Right ventricle myocardium inferior (tissue), 1 donor: ENCODE measurements around the gene GP1BB. TPM values are rescaled to one million over a fixed set of nuclear protein-coding genes. Genes with fewer than 3 reads are reported as not detected.
A peak's percentile ranks its signal among the peaks of the same experiment; 100 is the strongest.

Source experiments
- ATAC-seq: fragments of 200-7000 bp; cut with Tn5 transposase; one replicate; pipeline ENCODE4 v1.9.1; 2020; ENCODE audit warnings: mild to moderate bottlenecking, moderate library complexity
- DNase-seq: peaks from one replicate; pipeline ENCODE4 v3.0.0; 2021; ENCODE audit errors: missing footprints
- intact Hi-C: fragments of 100-400 bp; cut with DNase I; formaldehyde crosslinking; loops from one replicate; pipeline ENCODE4 v1.11.0; 2022
- total RNA-seq: library from RNA; stranded (reverse); fragmentation: NEBNext Ultra II Directional; extraction: Animal tissue kit (Norgen Biotek cat#: 25700); gene quantifications from one replicate; pipeline ENCODE4 v1.2.1, GENCODE V29; 2021
- donor health status: DM: no; HTN: yes; CAD: no; lungs with severe emphysema.

GP1BB gene
- total RNA-seq, 1 donor from 2014 or later: not detected

DNA sequence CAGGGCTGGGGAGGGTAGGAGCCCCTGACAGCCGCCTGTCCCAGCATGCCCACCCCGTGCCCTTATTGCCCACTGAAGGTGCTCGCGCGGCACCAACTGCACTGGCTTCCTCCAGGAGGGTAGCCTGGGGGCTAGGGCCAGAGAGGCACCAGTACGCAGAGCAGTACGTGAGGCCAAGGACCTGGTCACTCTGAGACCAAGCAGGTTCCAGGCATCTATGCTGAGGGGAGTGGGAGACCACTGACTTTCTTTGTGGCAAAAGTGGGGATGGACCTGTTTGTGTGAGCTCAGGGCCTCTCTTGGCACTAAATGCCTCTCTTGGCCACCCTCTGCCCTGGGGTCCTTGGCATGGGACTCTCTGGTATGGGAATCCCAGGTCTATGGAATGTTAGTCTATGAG is 10.8 kb downstream of the GP1BB start:
- no peak for ATAC-seq
- intact Hi-C loops: loop anchor here (5.0 kb wide), 1 partner anchor 278 kb away; no protein-coding TSS in a partner anchor
- no peak for DNase-seq

DNA sequence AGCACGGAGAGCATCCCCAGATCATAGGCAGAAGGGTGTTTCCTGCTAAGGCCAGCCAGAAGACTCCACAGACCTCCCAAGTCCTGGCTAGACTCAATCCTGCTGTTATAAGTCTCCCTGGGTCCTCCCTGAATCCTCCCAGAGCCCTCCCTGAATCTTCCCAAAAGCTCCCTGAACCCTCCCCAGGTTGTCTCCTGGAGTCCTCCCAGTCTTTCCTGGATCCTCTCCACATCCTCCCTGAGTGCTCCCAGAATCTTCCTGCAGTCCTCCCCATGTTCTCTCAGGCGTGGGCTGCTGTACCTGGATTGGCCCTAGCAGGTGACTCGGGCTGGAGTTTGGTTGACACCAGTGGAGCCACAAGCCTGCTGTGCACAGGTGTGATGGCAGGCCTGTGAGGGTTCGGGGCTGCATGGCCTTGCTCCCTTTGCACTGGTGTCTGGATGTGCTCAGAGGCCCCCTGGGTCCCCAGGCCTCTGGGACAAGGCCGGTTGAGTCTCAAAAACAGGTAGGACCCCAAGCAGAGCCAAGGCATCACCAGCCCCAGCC is 11.6 kb downstream of the GP1BB start:
- ATAC-seq (no peak), DNase-seq (no peak)
- intact Hi-C loops: loop anchor here (5.0 kb wide), 1 partner anchor 277 kb away; no protein-coding TSS in a partner anchor

DNA sequence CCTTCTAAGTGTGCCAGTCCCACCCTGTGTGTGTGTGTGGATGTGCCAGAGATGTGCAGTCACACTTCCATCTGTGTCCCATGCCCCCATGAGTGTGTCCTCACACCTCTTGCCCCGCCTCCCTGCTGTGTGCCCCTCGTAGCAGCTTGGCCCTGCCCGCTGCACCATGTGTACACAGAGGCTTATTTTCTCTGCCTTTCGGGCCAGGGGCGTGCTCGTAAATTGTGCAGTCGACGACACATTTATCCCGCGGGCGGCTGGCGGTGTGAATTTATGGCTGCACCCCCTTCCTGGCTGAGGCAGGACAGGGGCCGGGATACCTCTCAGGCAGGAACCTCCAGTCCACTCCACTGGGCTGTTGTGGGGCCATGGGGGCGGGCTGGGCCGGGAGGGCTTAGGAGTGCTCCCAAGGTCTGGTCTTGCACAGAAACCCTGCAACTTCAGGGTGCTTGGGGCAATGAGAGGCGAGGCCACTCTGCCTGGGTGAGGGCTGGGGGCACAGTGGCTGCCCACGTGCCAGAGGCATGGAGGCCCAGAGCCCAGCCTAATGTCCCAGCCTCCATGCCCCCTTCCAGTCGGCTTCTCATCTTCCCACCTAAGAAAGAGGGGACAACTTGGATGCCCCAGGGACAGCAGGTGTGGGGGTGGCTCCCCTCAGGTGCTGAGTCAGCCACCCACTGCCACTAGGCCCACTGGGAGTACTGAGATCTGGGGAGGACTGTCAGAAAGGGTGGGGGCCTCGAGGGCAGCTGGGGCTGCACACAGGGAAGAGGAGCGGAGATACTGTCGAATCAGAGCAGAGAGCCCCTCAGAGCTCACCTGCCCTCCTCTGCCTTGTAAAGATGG is 12.5 kb downstream of the GP1BB start:
- intact Hi-C loops: no loop called here
- ATAC-seq (no peak), DNase-seq (no peak)

DNA sequence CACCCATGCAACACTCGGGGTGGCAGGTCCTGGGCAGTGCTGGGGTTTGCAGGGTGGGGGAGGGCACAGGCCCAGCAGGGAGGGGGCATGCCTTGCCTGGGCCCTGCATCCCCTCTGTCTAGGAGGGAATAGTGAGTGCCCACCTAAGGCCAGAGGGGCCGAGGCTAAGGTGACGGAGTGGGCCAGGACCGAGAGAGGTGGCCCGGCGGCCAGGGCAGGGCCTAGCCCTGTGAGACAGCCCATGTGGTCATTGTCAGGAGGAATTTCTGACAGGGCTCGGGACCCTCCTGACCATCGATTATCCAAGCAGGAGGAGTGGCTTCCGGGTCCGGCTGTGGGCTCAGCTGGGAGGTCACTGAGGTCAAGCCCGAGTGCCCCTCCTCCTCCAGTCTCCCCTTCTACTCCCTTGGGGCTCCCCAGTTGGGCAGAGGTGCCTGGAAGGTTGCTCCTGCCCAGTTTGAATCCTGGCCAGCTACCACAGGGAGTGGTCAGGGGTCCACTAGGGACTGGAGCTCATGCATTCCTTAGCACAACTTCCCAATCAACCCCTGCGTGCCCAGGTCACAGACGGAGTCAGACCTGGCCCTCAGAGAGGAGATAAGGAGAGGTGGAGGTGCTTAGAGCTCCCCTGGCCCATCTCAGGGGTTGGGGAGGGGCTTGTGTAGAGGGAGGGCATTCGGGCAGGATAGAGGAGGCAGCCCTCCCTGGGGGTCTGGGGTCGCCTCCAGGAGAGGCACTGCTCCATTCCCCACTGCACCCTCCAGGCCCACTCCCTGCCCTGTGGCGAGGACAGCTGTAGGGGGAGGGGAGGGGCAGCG is 14.7 kb downstream of the GP1BB start:
- no peak for ATAC-seq

DNA sequence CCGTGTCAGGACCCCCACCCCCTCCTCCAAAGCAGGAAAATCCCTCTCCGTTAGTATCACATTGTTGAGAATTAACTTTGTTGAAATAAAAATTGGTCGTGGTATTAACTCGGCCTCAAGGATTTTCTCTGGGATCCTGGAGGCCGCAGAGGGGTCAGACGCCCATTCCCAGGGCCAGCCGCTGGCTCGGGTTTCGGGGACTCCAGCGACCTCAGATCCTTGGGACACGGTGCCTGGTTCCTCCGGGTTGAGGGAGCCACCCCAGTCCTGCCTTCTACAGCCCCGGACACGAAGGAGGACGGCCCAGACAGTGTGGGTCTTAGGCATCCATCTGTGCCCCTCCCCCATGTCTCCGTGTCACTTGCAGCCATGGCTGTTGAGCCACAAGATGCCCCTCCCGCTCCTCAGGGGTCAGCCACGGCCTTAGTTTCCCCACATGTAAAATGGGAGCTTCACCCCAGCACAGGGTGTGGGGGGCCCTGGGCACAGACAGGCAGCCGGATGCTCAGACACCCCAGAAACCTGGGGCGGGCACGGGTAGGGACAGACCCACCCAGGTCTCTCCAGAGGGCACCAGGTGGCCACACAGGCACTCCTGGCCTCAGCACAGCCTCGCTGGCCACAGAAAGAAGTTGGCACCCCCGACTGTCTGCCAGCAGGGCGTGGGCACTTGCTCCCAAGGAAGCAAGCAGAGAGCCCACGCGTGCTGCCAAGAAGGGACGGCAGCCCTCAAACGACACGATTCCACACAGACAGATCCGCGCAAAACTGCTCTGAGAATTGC is 15.5 kb downstream of the GP1BB start:
- ATAC-seq (no peak), DNase-seq (no peak)
- intact Hi-C loops: no loop called here

More for the DNA sequence above, 14.7 kb downstream of the GP1BB start:
- DNase-seq: no peak
- intact Hi-C loops: no loop called here

DNA sequence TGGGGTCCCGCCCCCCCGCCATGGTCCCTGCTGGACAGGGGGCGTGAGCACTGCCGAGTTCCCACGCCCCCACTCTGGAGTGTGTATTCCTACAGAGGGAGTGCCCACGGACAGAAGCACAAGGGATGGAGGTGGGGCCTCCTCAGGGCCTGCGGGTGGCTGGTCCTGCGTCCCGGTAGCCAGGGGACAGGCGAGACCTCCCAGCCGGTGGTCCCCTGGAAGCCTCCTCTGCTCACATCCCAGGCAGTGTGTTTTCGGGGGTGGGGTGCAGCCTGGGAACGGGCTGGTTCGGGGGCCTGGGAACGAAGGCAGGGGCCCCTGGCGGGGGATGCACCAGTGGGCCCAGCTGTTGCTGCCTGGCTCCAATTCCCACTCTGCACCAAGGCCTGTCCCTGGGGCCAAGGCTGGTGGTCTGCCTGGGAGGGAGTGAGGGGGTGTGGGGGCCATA is 16.1 kb downstream of the GP1BB start:
- intact Hi-C loops: no loop called here

DNA sequence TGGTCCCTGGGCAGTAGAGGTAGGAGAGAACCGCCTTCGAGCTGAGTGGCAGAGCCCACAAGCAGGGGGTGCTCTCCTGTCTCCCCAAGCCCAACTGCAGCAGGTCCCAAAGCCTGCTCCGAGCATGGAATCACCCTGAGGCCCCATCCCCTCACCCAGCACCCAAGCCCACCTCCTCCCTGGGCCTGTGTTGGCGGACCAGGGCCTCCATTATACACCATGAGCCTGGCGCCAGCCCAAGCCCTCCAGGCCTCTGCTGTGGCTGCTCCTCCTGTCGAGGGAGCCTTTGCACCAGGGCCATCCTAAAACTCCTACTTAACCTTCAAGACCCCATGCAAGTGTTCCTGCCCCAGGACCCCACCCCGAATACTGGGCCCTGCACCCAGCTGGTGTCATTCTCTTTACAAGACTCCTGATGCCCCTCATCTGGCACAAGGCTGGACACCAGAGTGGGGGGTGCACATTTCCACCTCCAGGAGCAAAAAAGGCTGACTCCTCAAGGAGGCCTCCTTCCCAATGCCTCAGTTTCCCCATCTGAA is 16.6 kb downstream of the GP1BB start:
- no peak for ATAC-seq
- intact Hi-C loops: no loop called here
- no peak for DNase-seq

More for the DNA sequence above, 16.1 kb downstream of the GP1BB start:
- DNase-seq: no peak
- ATAC-seq: no peak

DNA sequence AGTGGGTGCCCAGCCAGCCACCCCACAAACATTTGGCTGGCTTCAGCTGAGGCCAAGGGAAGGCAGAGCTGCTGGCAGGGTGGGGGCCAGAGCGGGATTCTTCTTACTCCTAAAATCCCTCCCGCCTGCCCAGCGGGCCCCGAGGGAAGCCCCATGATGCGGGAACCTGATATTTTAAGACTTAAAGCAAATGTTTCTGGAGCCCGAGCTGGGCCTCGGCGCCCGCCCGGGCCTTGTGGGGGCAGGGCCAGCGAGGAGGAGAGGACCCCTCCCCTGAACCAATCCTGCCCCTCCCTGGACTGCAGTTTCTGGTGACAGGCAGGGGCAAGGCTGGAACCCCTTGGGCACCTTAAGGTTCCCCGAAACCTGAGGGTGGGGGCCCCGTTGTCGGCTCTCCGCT is 17.2 kb downstream of the GP1BB start:
- ATAC-seq (no peak), DNase-seq (no peak)
- intact Hi-C loops: no loop called here

DNA sequence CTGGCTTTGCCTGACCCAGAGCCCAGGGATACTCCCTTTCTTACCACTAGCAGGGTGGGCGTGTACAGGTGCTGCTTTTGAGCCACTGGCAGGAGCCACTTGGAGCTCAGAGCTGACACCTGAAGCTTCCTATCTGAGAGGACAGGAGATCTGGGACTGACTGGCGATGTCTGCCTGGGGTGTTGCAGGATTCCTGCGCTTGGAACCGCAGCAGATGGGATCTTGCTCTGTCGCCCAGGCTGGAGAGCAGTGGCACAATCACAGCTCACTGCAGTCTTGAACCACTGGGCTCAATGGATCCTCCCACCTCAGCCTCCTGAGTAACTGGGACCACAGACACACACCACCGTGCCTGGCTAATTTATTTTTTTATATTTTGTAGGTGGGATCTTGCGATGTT is 17.7 kb downstream of the GP1BB start:
- intact Hi-C loops: no loop called here
- no peak for ATAC-seq
- no peak for DNase-seq

DNA sequence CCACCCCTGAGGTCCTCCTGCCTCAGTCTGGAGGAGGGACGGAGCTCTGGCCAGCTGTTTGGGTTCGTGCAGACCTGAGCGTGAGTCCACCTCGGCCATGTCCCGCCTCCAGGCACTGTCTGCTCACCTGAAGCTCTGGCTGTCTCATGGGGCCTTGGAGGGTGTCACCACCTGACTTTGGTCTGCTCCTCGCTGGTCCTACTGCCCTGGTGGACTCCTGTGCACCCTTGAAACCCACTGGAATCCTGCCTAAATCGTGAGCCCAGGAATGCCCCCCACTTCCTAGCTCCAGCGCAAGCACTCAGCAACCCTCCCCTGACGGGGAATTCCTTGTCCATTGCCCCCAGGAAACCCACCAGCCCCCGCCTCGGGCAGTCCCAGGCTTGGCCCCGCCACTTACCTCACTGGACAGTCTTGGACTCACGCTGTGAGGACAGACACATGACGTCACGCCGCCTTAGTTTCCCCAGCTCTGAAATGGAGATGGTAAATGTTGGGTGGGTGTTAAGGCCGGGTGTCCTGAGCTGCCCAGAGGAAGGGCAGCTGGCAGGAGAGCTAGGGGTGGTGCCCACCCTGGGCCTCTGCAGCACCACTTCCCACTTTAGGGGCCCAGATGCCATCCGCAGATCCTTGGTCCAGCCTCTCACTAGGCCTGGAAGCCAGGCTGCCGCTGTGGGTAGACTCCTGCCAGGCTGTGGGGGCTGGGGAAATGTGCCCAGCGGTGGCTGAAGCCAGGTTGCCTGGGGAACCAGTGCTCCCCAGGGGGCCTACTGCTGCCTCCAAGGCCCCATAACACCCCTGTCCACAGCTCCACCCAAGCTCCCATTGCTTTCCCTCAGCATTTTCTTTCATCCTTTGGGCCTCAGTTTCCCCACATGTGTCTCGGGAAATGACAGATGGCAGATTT is 19.1 kb downstream of the GP1BB start:
- no peak for DNase-seq
- intact Hi-C loops: no loop called here
- ATAC-seq: no peak

DNA sequence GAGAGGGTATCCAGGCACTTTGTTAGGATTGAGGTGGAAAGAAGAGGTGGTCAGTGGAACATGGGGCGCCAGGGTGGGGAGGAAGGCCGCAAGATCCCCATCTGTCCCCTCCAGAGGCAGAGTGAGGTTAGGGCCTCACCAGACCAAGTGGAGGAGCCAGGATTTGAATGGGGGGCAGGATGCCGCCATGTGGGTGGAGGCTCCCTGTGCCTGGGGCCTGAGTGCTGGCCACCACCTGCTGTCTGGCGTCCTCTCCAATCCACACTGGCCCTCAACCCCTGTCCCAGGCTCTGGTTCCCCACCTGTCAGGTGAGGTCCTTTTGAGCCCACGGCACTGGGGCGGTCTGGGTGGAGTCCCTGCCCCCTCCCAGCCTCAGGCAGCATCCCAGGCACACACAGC is 19.7 kb downstream of the GP1BB start:
- intact Hi-C loops: no loop called here
- no peak for DNase-seq
- no peak for ATAC-seq

DNA sequence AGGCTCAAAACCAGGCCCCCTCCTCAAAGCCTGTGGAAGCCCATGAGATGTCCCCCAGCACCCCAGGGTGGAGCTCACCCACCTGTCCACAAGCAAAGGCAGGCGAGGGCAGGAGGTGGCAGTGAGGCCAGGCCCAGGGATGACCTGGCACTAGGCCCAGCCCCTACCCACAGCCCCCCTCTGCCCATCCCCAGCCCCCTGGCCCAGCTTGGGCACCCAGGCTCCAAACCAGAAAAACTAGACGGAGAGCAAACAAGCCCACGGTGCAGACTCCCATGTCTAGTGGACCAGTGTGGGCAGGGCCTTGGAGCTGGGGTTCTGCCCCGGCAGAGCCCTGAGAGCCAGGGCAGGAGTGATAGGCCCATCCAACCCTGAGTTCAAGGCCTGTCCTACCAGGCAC is 20.3 kb downstream of the GP1BB start:
- intact Hi-C loops: no loop called here
- DNase-seq: no peak
- no peak for ATAC-seq

DNA sequence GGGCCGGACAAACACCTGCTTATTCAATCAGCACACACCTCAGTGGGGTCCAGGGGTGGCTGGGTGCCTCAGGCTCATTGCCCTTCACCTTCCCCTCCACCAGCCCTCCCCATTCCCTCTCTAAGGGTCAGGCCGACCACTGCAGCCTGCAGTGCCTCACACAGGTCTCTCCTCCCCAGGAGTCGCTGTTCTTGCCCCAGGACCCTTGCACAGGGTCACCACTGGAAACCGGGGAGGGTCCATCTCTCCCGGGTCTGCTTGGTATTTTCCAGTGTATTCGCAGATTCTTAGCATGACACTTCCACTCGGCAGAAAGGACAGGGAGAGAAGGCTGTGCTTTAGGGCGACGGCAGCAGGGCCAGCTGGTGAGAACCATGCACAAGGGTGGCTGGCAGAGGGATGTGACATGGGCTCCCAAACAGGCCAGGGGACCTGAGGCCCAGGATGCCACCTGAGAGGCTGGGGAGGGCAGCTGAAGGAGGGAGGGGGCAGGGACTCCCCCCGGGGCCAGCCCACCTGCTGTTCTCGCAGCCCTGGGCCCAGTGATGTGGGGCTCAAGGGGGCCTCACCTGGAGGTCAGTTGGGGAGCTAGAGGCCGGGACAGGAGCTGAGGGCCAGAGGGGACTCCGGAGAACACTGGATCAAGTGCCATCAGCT is 21.1 kb downstream of the GP1BB start:
- intact Hi-C loops: loop anchor here (5.0 kb wide), 1 partner anchor 108 kb away; the partner anchor contains the start of genes GNB1L and RTL10
- DNase-seq (no peak), ATAC-seq (no peak)

DNA sequence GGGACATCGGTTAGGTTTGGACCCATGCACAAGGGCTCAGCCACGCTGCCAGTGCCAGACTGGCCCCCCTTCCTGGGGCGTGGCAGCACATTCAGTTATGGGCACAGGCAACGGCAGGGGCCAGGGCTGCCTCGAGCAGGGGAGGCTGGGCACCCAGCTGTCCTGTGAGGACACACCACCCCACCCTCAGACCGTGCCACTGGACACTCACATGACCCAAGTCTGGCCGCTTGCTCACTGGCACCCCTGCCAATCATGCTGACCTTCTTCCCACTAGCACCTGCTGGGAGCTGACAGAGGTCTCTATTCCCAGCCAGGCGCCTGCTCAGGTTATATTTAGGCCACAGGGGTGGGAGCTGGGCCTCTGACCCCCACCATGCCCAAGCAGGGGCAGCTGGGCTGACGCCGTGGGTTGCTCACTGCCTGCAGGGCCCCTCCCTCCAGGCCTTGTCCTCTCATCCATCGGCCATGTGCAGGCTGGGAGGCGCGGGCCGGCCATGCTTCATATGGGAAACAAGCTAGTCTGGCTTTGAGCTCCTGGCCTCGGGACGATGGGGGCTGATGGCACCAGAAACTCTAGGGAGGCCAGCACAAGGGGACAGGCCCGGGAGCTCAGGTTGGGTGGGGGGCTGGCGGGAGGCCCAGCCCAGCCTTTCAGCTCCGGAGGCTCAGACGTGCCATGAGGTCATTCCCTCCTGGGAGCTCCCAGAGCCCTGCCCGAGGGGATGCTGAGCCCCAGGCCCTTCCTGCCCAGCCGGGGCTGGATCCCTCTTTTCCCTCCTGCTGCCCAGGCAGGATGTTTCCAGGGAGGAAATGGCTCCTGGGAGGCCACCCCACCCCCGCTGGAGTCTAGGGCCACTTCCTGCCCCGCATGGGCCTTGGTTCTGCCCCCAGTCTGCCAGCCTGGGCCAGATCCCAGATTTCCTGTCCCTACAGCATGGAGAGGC is 22.1 kb downstream of the GP1BB start:
- intact Hi-C loops: loop anchor here (5.0 kb wide), 1 partner anchor 107 kb away; the partner anchor contains the start of genes GNB1L and RTL10
- peak; percentile 90 for ATAC-seq
- DNase-seq: peak; percentile 85

DNA sequence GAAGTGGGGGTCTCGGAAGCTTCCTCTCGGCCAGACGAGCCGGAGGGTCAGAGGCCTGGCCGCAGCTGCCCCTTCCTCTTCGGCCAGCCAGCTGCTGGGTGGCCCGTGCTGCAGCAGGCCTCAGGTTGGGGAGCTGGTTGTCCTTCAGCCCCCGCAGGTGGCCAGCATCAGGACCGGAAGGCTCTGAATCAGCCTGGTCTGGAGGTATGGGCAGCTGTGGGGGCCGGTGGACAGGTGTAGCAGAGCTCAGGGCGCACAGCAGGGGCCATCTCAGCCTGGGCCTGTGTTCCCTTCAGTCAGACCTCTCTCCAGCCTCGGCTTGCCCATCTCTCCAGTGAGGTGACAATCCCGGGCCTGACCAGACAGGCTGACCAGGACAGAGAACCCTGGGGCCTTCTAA is 23.4 kb downstream of the GP1BB start:
- no peak for ATAC-seq
- intact Hi-C loops: loop anchor here (5.0 kb wide), 1 partner anchor 106 kb away; the partner anchor contains the start of genes GNB1L and RTL10

DNA sequence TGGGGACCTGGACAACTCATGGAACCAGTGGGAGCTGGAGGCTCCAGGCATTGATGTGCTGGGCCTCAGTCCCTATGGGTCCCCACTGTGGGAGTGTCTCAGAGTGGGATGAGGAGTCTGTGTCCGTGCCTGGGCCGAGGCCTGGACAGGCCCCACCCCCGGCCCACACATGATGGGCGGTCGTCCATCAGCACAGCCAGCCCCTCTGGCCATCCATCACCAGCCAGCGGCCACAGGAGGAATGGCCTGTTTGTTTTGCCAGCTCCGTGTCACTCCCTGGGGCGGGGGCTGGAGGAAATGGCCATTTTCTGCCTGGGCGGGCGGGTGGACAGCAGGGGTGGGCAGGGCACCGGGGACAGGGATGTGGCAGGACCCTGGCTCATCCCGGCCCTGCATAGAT is 24.2 kb downstream of the GP1BB start:
- ATAC-seq (no peak), DNase-seq (no peak)
- intact Hi-C loops: loop anchor here (5.0 kb wide), 1 partner anchor 105 kb away; the partner anchor contains the start of genes GNB1L and RTL10

More for the DNA sequence above, 23.4 kb downstream of the GP1BB start:
- no peak for DNase-seq
